DND-41 (cell line): ENCODE results near the gene CDKN2B.

Experiments used
- ATAC-seq: fragments of 200-7000 bp; cut with Tn5 transposase; 3 replicates; pipeline ENCODE4 v1.9.1; 2021; ENCODE audit warnings: low read depth; ENCODE audit not compliant: insufficient read depth
- DNase-seq: peaks from one replicate; pipeline ENCODE4 v3.0.0-alpha.2; 2020
- H2AFZ ChIP-seq: 2 replicates; pipeline ENCODE4 v1.6.0; 2012; ENCODE audit warnings: low read depth, low read length
- H3K27ac ChIP-seq: 2 replicates; pipeline ENCODE4 v1.5.1; 2012; ENCODE audit warnings: low read length, inconsistent platforms
- H3K27me3 ChIP-seq: fragments of 200-600 bp; sonication (generic); 2 replicates; pipeline ENCODE4 v1.6.0; 2012; ENCODE audit warnings: low read length, mild to moderate bottlenecking, inconsistent platforms; ENCODE audit not compliant: insufficient read depth, poor library complexity
- H3K36me3 ChIP-seq: 2 replicates; pipeline ENCODE4 v1.5.1; 2012; ENCODE audit warnings: low read length, inconsistent platforms; ENCODE audit not compliant: insufficient read depth
- H3K4me1 ChIP-seq: 2 replicates; pipeline ENCODE4 v1.5.1; 2012; ENCODE audit warnings: mild to moderate bottlenecking, low read length; ENCODE audit not compliant: insufficient read depth
- H3K4me2 ChIP-seq: 2 replicates; pipeline ENCODE4 v1.6.0; 2012; ENCODE audit warnings: mild to moderate bottlenecking, moderate library complexity, low read length, inconsistent platforms; ENCODE audit not compliant: insufficient read depth
- H3K4me3 ChIP-seq, 2 experiments: fragments of 200-600 bp in 1 of 2; shearing (Covaris generic) in 1 of 2; 2 replicates each; pipeline ENCODE4 v1.5.1; 2012 to 2016; ENCODE audit warnings: inconsistent platforms in 2 of 2, low read length in 2 of 2, mild to moderate bottlenecking in 2 of 2, low read depth in 1 of 2, moderate library complexity in 1 of 2
- H3K79me2 ChIP-seq: 2 replicates; pipeline ENCODE4 v1.6.0; 2012; ENCODE audit warnings: low read length, inconsistent platforms; ENCODE audit not compliant: insufficient read depth
- H3K9ac ChIP-seq: 2 replicates; pipeline ENCODE4 v1.6.0; 2012; ENCODE audit warnings: low read depth, mild to moderate bottlenecking, inconsistent platforms, low read length, moderate library complexity
- H3K9me3 ChIP-seq: 2 replicates; pipeline ENCODE4 v1.5.1; 2012; ENCODE audit warnings: low read length, moderate library complexity, mild to moderate bottlenecking, inconsistent platforms; ENCODE audit not compliant: insufficient read depth, severe bottlenecking
- H4K20me1 ChIP-seq: 2 replicates; pipeline ENCODE4 v1.6.0; 2012; ENCODE audit warnings: low read length; ENCODE audit not compliant: insufficient read depth
- EZH2 ChIP-seq: IDR thresholded peaks from 3 replicates; pipeline ENCODE4 v1.6.1; 2012; ENCODE audit warnings: borderline replicate concordance, low read depth, mild to moderate bottlenecking, moderate library complexity, low read length, inconsistent platforms; ENCODE audit not compliant: severe bottlenecking
- TF ChIP-seq, protein P1 (sequence below): IDR thresholded peaks from 2 replicates; pipeline ENCODE4 v1.5.1; 2012; ENCODE audit warnings: borderline replicate concordance, low read length, moderate library complexity, mild to moderate bottlenecking; ENCODE audit not compliant: poor library complexity, severe bottlenecking; ENCODE audit errors: extremely low read depth

The CDKN2B gene

DNA sequence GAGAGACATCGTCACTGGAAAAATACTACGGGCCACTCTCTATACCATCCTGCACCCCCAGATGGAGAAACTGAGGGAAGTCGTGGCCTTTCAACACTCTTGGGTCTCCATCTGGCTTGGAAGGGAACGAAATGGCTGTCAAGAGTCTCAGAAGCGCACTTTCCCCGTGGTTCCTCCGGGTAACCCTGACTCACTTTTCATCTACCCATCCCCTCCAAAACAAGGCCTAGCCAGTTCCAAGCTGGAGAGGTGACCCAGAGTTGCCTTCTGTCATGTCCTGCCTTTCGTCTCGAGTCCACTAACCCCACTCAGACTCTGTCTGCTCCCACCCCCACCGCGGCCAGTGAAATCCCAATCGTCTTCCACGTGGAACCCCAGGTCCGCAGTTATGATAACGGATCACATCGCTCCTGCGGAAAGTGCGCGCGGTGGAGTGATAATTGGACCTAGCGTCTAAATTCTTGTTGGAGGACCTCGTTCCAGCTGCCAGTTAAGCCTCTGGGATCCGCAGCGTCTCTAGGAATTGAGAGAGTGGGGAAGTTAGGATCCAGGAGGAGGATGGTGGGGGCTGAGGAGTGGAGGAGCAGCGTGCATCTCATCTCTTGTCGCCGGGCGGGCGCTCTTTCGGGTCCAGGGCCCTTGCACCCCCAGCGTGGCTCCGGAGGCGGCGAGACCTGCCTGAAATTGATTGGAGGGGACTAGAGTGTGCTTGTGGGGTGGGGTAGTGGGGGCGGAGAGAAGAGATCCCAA lies 19.5 kb downstream of the CDKN2B start:
- Histone ChIP-seq H3K4me1 (peaks cover 68% of the 10 kb centered on the region), H2AFZ (no peak overlapping the region), H4K20me1 (peaks cover 13% of the 10 kb centered on the region; the same call in 1 of the 2 replicates), H3K9ac (peak overlapping the region; percentile 21; the same call in 1 of the 2 replicates), H3K9me3 (no peaks in the 10 kb centered on the region), H3K36me3 (peaks cover 29% of the 10 kb centered on the region), H3K27ac (peak overlapping the region; percentile 72), H3K4me3 (peak overlapping the region in 1 of 2 experiments; percentile 71; a peak in 2 of 4 replicates), H3K27me3 (no peaks in the 10 kb centered on the region), H3K79me2 (peaks cover 97% of the 10 kb centered on the region), H3K4me2 (peak overlapping the region; percentile 74)
- DNase-seq (peak; percentile 30), ATAC-seq (no peak)
- no peak for TF ChIP-seq EZH2
- TF ChIP-seq, protein P1, sequence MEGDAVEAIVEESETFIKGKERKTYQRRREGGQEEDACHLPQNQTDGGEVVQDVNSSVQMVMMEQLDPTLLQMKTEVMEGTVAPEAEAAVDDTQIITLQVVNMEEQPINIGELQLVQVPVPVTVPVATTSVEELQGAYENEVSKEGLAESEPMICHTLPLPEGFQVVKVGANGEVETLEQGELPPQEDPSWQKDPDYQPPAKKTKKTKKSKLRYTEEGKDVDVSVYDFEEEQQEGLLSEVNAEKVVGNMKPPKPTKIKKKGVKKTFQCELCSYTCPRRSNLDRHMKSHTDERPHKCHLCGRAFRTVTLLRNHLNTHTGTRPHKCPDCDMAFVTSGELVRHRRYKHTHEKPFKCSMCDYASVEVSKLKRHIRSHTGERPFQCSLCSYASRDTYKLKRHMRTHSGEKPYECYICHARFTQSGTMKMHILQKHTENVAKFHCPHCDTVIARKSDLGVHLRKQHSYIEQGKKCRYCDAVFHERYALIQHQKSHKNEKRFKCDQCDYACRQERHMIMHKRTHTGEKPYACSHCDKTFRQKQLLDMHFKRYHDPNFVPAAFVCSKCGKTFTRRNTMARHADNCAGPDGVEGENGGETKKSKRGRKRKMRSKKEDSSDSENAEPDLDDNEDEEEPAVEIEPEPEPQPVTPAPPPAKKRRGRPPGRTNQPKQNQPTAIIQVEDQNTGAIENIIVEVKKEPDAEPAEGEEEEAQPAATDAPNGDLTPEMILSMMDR = no peak

GRCh38 chr9:21988056-21988990 lies 20.8 kb downstream of the CDKN2B start:
- peaks cover 29% of the 10 kb centered on the region for H3K36me3 ChIP-seq
- no peaks in the 10 kb centered on the region for H3K9me3 ChIP-seq
- peak overlapping the region in 1 of 2 experiments; percentile 41; a peak in 1 of 4 replicates for H3K4me3 ChIP-seq
- H2AFZ ChIP-seq = no peak overlapping the region
- H3K79me2 ChIP-seq = peaks cover 100% of the 10 kb centered on the region
- TF ChIP-seq EZH2 = no peak
- TF ChIP-seq, protein P1 = no peak
- peak overlapping the region; percentile 38 for H3K9ac ChIP-seq
- DNase-seq = no peak
- peak; percentile 54 for ATAC-seq
- peak overlapping the region; percentile 59 for H3K27ac ChIP-seq
- no peaks in the 10 kb centered on the region for H3K27me3 ChIP-seq
- peaks cover 81% of the 10 kb centered on the region for H3K4me1 ChIP-seq
- H4K20me1 ChIP-seq = peaks cover 13% of the 10 kb centered on the region; the same call in 1 of the 2 replicates
- H3K4me2 ChIP-seq = peak overlapping the region; percentile 74

GRCh38 chr9:21985964-21986667 lies 23.0 kb downstream of the CDKN2B start:
- H3K27me3 ChIP-seq = no peaks in the 10 kb centered on the region
- no peak overlapping the region; the same call in 1 of the 2 replicates for H3K27ac ChIP-seq
- no peak overlapping the region for H3K4me3 ChIP-seq
- peak overlapping the region; percentile 74 for H3K4me2 ChIP-seq
- H4K20me1 ChIP-seq = peaks cover 10% of the 10 kb centered on the region; the same call in 1 of the 2 replicates
- ATAC-seq (no peak), DNase-seq (no peak)
- H3K4me1 ChIP-seq = peaks cover 81% of the 10 kb centered on the region
- TF ChIP-seq, protein P1 = no peak
- TF ChIP-seq EZH2 = no peak
- H2AFZ ChIP-seq = no peak overlapping the region
- no peaks in the 10 kb centered on the region for H3K9me3 ChIP-seq
- H3K9ac ChIP-seq = no peak overlapping the region
- H3K36me3 ChIP-seq = peaks cover 29% of the 10 kb centered on the region
- peaks cover 100% of the 10 kb centered on the region for H3K79me2 ChIP-seq
